Retinal pigment epithelial cell (primary cell): ENCODE results near the gene KLHL25.

Source experiments
- DNase-seq: peaks from one replicate; pipeline ENCODE4 v3.0.0-alpha.2; 2010; ENCODE audit warnings: low read depth
- H3K4me3 ChIP-seq: 2 replicates; pipeline ENCODE4 v1.5.1; 2011; ENCODE audit warnings: mild to moderate bottlenecking, low read length, control low read depth, moderate library complexity
- TF ChIP-seq, protein P1 (sequence below): conservative IDR thresholded peaks from 2 replicates; pipeline ENCODE4 v1.5.1; 2011; ENCODE audit warnings: low read depth, low read length, control low read depth, inconsistent platforms

The KLHL25 gene

DNA sequence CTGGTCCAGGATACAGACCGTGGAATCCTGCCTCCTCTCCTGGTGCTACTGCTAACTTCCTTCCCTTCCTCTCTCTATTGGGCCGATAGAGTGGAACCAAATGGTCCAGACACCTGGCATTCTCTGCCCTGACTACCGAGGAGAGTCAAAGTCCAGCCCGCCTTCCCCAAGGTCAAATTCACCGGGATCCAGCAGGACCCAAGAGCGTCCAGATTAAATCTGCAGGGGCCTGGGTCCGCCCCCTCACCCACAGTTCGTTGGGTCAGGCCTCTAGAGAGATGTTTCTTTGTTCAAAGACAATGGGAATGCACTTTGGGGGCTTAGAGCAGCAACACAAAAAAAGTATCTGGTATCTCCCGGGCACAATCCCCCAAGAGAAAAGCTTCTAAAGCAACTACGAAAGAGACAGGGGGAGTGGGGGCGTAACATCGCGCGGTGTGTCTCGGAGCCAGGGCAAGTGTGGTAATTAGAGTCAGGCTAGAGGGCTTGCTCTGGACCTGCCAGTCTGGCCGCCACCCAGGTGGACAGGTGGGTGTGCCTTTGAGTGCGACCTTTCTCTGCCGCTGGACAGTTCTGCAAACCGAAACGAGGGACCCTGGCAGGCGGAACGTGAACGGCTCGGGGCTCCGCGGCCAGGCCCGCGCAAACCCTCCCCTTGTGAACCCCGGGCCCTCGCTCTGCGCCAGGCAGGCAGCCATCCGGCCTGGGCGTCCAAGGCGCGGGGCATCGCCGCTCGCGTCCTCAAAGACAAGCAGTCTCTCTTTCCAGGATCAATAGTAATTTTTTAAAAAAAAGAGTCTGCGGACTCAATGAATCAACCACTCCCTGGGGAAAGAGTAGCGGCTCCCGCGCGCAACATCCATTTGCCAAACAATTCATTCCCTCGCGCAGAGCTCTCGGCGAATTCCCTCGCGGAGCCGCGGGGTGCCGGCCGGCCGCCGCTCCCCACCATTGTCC, 806 bp downstream of the KLHL25 start:
- DNase-seq = no peak
- TF ChIP-seq, protein P1, sequence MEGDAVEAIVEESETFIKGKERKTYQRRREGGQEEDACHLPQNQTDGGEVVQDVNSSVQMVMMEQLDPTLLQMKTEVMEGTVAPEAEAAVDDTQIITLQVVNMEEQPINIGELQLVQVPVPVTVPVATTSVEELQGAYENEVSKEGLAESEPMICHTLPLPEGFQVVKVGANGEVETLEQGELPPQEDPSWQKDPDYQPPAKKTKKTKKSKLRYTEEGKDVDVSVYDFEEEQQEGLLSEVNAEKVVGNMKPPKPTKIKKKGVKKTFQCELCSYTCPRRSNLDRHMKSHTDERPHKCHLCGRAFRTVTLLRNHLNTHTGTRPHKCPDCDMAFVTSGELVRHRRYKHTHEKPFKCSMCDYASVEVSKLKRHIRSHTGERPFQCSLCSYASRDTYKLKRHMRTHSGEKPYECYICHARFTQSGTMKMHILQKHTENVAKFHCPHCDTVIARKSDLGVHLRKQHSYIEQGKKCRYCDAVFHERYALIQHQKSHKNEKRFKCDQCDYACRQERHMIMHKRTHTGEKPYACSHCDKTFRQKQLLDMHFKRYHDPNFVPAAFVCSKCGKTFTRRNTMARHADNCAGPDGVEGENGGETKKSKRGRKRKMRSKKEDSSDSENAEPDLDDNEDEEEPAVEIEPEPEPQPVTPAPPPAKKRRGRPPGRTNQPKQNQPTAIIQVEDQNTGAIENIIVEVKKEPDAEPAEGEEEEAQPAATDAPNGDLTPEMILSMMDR = no peak
- H3K4me3 ChIP-seq = peak overlapping the region; percentile 73

DNA sequence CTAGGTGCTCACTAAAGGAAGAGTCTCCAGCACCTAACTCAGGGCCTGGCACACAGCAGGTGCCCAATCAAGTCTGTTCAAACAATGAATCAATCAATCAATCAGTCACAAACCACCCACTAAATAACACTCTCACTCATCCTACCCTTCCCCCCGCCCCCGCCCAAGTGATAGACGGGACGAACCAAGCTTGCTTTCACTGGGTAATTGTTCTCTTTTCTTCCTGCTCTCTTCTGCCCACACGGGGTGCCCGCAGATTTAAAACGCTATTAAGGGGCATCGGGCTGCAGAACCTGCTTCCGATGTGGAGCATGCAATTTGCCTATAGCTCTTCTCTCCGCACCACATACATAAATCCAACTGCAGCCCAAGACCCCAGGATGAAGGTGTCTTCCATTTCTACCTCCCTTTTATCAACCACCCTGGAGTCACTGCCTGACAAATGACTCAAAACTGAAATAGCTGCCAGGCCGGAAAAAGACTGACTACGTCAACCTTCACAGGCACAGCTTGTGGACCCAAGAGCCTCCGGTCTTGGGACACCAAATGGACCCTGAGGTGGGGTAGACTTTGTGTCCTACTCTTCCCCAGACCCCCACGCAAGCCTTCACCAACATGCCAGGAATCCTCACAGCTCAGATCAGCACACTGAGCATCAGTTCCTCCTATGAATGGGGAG, 1.7 kb downstream of the KLHL25 start:
- TF ChIP-seq, protein P1 = no peak
- H3K4me3 ChIP-seq = peak overlapping the region; percentile 73
- no peak for DNase-seq

DNA sequence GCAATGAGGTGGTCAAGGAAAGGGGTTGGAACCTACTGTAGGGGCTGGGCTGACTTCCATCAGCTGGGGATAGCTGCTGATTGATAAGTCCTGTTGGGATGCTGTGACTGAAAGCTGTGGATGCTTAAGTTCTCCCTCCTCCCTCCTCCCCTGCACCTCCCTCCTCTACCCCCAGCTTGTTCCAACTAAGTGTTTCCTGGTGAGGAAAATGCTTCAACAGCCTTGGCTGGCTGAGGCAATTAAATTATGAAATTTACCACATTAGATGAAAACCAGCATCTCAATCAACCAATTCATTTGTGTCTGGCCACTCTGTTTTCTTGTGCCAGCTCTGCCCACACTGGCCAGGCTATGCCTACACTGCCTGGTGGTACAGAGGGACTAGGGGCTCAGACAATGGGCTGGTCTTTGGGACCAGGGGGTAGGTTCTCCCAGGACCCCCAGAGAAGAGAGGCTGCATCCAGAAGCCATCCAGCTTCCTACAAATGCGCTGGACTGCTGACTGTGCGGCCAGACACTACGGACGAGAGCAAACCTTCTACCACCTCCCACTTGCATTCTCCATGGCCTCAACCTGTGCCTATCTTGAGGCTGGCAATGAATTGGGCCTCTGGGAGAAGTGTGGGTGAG, 2.5 kb downstream of the KLHL25 start:
- H3K4me3 ChIP-seq = no peak overlapping the region
- TF ChIP-seq, protein P1 = no peak
- DNase-seq = no peak

DNA sequence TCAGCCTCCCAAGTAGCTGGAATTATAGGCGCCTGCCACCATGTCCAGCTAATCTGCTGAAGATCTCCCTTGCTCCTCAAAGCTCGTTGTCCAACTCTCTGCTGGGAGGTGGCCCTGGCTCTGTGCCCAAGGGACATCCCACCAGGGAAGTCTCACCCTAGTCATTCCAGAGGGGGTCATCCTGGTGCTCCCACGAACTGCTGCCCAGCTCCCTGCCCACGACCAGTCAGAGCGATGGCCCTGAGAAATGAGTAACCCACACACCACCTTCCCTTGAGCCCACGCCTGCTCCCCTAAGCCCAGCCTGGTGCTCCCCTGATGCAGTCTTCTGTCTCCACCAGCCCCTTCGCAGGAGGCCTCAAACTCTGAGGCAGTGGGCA, 5.2 kb downstream of the KLHL25 start:
- DNase-seq = no peak
- no peak overlapping the region for H3K4me3 ChIP-seq
- TF ChIP-seq, protein P1 = no peak

DNA sequence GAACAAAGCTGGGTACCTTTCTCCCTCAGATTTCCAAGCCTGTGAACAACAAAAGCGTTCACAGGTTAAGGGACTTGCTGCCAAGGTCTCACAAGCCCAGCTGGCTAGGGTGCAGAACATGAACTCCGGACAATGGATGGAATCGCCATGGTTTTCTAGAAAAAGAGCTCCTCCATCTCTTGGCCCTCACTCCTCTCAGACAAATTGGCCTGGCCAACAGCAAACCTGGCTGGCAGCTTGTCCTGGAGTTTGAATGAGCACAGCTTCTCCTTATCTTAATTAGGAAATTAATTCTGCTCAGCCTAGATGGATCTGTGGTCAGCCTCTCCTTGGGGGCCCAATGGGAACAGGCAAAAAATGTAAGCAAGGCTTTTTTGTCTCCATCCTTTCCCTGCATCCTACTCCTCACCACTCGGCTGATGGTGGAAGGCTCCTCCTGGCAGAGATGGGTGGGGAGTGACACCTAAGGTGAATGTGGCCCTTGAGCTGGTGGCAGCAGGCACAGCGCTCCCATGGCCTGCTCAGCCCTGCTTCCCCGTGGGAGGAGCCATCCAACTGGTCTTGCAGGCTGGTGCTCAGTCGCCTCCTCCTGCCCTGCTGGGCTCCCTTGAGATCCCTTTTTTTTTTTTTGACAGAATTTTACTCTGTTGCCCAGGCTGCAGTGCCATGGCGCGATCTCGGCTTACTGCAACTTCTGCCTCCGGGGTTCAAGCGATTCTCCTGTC, 5.8 kb downstream of the KLHL25 start:
- TF ChIP-seq, protein P1 = no peak
- H3K4me3 ChIP-seq = no peak overlapping the region
- DNase-seq = no peak

DNA sequence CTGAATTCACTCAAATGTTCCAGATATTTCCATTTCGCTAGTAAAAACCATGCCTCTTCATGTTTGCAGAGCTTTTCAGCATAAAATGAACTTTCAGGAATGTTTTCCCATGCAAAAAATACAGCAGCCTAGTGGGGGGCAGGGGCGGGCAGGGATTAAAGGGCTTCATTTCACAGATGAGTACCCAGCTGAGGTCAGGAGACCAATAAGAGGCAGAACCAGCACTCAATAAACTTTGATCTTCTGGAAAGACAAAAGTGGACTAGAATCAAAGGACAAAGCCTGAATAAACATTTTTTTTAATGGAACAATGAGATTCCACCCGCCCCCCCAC, 8.0 kb downstream of the KLHL25 start:
- no peak overlapping the region for H3K4me3 ChIP-seq
- TF ChIP-seq, protein P1 = no peak
- no peak for DNase-seq
